Activated naive CD8-positive, alpha-beta T cell treated with anti-CD3 and anti-CD28 coated beads, Interleukin-2, amount 50 U/mL, for 16 hours (primary cell): ENCODE data around the gene RNF213.
"Not testable (repeated sequence)": the region's sequence is repeated elsewhere in the genome, so short reads cannot be mapped to it uniquely, and the experiment has no call there.

Experiments
- DNase-seq: peaks from one replicate; pipeline ENCODE4 v3.0.0-alpha.2; 2020; ENCODE audit warnings: low read depth, low spot score

The RNF213 gene

DNA sequence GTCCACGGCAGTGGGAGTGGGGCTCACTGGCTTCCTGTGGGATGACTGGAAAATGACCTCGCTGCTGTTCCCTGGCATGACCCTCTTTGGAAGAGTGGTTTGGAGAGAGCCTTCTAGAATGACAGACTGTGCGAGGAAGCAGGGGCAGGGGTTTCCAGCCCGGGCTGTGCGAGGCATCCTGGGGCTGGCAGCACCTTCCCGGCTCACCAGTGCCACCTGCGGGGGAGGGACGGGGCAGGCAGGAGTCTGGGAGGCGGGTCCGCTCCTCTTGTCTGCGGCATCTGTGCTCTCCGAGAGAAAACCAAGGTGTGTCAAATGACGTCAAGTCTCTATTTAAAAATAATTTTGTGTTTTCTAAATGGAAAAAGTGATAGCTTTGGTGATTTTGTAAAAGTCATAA, 7.8 kb upstream of the RNF213 start:
- DNase-seq, result peak; percentile 74

DNA sequence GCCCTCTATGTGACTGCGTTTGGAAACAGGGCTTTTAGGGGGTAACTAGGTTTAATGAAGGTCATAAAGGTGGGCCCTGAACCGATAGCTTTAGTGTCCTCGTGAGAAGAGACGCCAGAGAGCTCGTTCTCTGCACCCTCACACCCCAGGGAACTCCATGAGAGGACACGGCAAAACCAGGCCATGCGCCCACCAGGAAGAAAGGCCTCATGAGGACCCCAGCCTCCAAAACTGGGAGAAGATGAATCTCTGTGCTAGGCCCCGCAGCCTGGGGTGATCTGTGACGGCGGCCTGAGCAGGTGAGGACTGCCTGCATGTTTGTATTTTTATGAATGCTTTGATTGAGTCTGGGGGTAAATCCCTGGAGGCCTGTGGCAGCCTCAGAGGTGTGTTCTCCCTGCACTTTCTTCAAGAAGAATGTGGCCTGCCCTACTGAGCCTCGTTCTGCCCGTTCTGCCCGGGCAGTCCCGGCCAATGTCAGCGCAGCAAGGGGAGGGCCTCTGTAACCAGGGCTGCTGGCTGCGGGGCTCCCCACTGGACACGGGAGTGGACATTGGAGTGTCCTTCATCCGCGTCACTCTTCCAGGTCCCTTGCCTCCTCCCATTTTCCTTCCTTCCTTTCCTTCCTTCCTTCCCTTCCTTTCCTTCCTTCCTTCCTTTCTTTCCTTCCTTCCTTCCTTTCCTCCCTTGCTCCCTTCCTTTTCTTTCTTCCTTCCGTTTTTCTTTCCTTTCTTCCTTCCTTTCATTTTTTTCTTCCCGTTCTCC, 6.8 kb upstream of the RNF213 start:
- no peak for DNase-seq

DNA sequence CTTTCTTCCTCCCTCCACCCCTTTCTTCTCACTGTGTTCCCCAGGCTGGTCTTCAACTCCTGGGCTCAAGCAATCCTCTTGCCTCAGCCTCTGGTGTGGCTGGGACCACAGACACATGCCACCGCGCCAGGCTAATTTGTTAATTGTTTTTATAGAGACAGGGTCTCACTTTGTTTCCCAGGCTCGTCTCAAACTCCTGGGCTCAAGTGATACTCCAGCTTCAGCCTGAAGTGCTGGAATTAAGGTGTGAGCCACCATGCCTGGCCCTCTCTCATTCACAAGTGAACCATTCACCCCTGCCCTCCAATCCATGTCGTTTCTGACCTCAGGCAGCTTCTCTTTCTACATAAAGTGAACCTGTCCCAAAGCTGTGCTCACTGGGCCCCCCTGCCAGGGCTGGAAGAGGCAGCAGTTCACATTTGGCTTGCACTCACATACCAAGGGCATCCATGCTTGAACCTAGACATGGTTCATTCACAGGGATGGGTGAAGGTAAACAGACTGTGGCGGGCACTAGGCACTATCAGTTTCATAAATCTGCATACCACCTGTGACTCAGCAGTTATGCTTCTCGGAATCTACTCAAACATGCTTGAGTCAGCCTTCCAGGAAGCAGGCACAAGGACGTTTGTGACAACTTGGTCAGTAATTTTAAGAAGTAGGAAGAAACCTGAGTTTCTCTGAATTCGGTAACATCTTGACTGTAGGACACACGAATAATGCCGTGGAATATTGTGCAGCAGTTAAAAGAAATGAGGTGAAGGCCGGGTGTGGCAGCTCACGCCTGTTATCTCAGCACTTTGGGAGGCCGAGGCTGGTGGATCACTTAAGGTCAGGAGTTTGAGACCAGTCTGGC, 6.0 kb upstream of the RNF213 start:
- no peak for DNase-seq

DNA sequence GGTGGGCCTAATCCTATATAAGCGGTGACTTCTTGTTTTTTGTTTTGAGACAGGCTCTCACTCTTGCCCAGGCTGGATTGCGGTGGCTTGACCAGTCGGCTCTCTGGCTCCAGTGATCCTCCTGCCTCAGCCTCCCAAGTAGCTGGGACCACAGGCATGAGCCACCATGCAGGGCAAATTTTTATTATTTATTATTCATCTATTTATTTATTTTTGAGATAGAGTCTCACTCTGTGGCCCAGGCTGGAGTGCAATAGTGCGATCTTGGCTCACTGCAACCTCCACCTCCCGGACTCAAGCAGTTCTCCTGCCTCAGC, 4.7 kb upstream of the RNF213 start:
- DNase-seq, result no peak

DNA sequence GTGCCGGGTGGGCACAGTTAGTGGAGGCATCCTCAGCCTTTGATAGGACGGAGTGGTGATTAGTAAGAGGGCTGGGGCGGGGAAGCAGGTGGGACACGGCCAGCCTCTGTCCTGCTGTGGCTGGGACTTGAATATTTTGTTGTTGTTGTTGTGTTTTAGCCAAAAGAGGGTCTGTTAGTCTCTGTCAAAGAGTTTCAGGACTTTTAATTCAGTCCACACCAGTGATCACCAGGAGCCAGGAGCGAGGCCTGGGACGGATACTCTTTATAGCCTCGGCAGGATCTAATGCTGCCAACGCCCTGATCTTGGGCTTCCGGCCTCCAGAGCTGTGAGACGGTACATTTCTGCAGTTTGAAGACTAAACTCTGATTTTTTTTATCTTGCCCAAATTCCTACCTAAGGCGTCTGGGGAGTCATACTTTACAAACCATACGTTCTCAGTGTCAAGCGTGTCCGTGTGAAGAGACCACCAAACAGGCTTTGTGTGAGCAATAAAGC, 2.9 kb upstream of the RNF213 start:
- DNase-seq, result no peak

DNA sequence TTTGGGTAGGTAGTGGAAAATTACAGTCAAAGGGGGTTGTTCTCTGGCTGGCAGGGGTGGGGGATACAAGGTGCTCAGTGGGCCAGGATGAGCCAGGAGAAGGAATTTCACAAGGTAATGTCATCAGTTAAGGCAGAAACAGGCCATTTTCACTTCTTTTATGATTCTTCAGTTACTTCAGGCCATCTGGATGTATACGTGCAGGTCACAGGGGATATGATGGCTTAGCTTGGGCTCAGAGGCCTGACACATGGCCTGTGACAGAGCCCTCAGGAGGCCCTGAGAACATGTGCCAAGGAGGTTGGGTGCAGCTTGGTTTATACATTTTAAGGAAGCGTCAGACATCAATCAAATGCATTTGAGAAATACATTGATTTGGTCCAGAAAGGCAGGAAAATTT, 2.4 kb upstream of the RNF213 start:
- not testable (repeated sequence) for DNase-seq

DNA sequence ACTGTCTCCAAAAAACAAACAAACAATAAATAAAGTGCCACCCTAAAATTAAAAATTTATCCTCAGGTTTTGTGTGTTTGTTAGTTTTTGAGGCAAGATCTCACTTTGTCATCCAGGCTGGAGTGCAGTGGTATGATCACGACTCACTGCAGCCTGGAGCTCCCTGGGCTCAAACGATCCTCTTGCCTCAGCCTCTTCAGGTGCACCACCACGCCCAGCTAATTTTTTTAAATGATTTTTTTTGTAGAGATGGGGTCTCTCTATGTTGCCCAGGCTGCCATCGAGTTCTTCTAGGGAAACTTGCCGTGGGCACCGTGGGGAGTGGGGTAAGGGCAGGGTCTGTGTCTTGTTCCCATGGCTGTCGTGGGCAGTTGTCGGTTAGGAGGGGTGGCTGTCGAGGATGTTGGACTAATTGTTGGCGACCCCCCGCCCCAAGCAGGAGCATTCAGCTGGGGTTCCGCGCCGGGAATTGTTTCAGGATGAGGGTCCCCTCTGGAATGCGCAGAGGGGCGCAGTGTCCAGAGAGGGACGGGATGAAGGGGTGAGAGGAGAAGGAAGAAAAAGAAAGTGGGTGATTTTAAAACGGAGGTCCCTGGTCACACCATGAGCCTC, 1.1 kb upstream of the RNF213 start:
- DNase-seq, result no peak

DNA sequence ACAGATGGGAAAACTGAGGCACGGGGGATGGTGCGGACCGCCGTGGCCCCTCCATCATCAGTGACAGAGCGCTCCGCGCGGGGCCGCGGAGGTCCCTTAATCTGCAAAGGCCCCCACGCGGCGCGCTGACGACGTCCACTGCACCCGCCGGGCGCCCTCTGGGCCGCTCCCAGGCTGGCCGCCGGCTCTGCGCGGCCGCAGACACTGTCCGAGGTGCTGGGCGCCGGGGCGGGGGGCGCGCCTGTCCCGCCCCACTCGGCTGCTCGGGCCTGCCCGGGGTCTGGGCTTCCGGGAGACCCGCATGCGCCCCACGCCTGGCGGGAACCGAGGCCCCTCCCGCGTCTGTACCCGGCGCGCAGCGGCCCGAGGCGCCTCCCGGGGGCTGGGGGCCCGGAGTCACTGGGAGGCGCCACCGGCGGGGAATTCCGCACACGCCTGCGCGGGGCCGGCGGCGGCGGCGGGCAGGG, 550 bp upstream of the RNF213 start:
- peak; percentile 52 for DNase-seq

DNA sequence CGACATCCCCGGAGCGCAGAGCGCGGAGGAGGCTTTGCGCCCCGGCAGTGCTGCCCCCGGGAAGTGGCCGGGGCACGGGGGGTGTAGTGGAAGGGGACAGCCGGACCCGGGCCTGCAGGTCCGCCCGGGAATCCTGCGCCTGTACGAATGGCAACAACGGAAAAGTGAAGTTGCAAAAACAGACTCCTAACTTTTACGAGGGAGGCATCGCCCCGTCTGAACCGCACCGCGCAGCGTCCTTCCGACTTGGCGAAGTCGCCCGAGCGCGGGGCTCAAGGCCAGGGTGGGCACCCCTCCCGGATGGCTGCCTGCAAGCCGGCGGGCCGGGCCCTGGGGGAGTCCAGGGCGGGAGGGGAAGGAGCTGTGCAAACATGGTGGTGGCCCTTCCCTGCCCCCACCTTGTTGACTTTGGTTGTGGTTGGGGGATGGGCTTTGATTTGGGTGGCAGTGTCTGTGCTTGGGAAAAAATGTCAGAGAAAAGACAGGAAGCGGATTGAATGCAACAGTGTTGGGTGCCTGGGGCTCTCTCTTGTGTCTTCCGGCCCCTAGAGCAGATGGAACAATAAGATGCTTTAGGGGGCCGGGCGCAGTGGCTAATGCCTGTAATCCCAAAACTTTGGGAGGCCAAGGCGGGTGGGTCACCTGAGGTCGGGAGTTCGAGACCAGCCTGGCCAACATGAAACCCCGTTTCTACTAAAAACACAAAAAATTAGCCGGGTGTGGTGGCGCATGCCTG, 675 bp downstream of the RNF213 start:
- no peak for DNase-seq

DNA sequence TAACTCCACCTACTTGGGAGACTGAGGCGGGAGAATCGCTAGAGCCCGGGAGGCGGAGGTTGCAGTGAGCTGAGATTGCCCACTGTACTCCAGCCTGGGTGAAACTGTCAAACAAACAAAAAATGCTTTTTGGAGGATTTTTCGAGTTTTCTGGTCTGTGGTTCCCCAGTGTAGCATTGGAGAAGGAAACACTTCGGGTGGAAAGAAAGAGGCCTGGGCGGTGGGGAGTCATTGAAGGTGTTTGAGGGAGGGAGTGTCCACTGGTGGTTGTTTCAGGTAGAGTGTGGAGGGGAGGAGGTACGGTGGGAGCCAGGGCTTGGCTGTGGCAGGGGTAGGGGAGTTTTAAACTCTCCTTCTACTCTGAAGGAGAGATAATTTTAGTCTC, 1.2 kb downstream of the RNF213 start:
- DNase-seq, result no peak

DNA sequence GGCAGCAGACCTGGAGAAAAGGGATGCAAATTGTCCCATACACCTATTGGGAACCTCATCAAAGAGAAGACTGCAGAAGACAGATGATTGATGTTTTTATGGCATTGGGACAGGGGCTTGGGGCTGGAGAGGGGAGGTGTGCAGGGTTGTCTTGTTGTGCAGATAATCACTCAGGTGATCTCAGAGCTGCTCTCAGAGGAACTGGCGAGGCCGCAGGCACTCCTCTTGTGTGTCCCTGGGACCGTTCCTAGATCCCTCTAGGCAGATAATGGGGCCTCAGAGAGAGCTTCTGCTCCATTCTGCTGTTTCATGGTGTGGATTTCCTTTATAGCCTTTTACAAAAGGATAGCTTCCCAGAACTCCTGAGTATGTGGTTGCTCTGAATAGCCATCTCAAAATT, 1.6 kb downstream of the RNF213 start:
- DNase-seq, result no peak

DNA sequence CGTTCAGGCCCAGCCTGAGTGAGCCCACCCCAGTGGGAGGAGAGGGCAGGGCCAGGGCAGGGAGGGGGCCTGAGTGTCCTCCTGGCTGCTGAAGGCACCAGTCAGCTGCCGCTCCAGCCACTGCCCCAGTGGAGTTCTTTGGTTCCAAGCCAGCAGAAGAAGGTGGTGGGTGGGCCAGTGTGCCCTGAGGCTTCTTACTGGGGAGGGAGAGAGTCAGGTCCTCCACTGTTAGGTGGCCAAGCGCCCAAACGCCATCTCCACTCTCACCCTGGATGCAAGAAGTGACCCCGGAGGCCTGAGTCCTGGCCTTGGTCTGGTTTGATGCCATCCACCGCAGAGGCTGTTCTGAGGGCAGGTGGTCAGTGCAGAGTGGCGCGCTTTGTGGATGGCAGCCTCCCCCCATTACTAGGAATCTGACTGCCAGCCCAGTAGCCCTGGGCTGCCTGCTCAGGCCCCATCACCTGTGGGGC, 2.2 kb downstream of the RNF213 start:
- no peak for DNase-seq

DNA sequence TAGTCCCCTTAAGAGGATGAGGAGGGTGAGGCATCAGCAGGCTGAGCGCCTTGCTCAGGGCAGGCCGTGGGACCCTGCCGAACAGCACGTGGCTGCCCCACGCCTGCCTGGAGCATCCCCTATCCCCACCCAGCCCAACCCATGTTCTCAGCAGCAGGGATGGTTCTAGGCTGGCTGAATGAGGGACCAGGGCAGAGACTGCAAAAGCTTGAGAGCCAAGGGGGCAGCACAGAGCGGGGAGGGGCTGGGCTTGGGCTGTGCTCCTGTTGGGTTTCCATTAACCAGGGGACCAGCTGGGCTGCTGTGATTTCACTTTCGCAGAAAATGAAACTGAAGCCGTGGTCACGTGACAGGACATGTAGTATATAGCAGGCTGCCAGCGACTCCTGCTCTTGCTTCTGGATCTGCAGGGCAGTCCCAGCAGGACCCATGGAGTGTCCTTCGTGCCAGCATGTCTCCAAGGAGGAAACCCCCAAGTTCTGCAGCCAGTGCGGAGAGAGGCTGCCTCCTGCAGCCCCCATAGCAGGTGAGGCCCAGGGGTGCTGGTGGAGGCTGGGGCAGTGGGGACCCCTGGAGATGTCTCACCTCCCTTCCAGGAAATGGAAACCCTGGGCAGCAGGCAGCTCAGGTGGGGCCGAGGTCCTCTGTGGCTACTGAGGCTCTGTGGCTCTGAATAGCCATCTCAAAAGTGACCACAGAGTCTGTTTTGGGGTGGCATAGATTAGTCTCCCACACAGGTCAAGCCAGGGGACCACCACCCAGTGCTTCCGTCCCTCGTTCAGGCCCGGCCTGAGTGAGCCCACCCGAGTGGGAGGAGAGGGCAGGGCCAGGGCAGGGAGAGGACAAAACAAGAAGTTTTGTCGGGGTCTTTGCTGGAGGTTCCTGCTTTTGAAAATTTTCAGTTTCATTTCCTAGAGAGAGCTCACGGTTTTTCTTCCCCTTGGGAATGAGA, 2.9 kb downstream of the RNF213 start:
- peak; percentile 76 for DNase-seq

DNA sequence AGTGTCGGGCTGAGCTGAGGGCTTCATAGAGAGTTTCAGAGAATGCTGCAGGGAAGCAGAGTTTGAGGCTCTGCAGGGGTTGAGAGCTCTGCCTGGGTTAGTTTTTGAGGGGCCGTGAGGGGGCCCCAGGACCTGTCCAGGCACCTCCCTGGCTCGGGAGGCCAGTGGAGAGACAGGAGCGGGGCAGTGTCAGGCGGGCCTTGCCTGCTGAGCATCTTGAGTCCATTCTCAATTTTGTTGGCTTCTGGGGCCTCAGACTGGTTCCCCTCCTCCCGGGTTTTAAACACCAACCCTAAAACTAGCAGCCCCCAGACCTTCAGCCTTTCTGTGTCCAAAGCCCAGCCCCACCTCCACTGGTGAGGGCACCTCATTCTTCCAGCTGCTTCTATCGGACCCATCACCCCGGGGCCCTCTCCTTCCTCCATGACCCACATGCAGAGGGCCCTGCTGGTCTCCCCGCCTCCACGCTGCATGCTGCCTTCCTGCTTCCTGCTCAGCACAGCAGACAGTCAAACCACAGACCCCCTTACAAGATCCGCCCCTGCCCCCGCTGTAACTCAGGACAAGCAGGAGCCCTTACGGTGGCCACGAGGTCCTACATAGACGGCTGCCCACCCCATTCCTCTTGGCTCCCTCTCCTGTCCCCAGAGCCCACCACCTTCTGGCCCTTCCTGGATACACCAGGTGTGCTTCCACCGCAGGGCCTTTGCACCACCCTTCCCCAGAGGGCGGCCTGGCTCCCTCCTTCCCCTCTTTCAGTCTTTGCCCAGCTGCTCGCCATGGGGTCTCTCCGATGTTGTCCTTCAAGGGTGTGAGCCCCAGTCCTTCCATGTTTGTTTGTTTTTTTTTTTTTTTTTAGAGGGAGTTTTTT, 3.8 kb downstream of the RNF213 start:
- peak; percentile 35 for DNase-seq

DNA sequence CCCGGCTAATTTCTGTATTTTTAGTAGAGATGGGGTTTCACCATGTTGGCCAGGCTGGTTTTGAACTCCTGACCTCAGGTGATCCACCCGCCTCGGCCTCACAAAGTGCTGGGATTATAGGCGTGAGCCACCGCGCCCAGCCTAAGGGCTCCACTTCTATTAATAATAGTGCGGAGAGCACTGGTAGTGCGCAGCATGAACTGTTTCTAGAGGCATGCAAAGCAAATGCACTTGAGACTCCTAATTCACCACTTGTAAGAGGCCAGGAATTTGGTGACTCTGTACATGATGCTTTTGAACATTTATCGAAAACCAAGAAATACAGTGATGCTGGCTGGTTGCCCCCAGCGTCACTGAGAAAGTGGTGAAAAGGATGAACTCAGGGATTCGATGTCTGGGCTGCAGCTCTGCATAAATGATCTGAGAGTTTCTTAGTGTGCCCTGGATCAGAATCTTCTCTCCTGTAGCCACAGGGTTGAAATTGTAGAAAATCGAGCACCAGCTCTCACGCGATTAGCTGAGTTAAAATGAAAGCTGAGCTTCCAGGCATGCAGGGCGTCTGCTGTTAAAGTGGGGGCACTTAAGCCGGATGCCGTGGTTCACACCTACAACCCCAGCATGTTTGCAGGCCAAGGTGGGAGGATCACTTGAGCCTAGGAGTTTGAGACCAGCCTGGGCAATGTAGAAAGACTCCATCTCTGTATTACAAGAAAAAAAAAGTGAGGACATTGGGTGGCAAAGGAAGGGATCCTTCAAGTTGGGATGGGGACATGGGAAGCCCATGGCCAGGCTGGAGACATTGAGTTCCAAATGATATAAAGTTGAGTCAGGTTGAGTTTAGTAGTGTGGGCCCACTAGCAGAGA, 4.8 kb downstream of the RNF213 start:
- DNase-seq, result peak; percentile 60

DNA sequence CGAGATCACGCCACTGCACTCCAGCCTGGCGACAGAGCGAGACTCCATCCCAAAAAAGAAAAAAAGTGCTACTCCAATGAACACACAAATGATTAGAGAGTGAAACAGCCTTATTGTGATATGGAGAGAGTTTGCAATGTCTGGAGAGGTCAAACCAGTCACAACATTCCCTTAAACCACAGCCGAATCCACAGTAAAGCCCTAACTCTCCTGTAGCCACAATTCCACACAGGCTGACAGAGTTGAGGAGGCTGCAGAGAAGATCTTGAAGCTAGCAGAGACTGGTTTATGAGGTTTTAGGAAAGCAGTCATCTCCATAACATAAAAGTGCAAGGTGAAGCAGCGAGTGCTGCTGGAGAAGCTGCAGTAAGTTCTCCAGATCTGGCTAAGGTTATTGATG, 6.7 kb downstream of the RNF213 start:
- DNase-seq, result no peak

DNA sequence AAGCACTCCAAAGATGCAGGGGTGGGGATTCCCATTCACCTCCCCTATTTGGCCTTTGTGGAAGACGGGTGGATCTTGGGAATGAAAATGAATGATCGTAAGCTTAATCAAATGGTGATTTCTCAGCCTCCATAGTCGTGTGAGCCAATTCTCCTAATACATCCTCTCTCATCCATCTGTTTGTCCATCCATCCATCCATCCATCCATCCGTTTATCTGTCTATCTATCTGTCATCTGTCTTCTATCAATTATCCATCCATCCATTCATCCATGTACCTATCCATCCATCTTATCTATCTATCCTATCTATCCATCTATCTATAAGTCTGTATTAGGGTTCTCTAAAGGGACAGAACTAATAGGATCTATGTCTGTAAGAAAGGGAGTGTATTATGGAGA, 7.8 kb downstream of the RNF213 start:
- no peak for DNase-seq

DNA sequence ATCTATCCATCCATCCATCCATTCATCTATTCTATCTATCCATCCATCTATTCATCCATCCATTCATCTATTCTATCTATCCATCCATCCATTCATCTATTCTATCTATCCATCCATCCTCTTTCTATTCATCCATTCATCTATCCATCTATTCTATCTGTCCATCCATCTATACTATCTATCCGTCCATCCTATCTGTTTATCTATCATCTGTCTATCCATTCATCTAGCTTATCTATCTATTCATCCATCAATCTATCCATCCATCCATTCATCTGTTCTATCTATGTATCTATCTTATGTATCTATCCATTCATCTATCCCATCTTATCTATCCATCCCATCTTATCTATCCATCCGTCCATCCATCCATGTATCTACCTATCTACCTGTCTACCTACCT, 8.8 kb downstream of the RNF213 start:
- DNase-seq, result no peak

DNA sequence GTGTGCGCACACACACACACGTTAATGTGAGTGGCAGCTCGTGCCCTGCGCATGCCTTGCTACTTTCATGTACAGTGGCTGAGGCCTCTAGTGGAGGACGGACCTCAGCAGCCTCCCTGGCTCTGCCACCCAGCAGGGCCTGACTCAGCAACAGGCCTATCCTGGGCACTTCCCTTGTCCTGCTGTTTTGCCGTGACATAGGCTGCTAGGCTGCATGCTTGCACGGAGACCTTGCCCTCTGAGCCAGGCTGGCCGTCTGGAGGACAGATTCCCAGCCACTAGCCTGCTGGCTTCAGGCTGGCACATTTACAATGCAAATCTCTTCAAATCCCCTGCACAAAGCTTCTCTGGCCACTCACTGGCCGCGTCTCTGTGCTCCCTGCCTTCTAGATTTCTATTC, 9.5 kb downstream of the RNF213 start:
- DNase-seq, result no peak
